Stimulated activated CD4-positive, alpha-beta T cell treated with anti-CD3 and anti-CD28 coated beads, Interleukin-12 subunit alpha, Interleukin-12 subunit beta, amount 100 ng/mL, for 48 hours (primary cell): ENCODE data around the gene GRIN3B.

ENCODE experiments used
- DNase-seq, 3 donors: peaks; one replicate each; pipeline ENCODE4 v3.0.0-alpha.2; 2020; ENCODE audit warnings: low read depth in 2 of 3, low spot score in 1 of 3

The GRIN3B gene

DNA sequence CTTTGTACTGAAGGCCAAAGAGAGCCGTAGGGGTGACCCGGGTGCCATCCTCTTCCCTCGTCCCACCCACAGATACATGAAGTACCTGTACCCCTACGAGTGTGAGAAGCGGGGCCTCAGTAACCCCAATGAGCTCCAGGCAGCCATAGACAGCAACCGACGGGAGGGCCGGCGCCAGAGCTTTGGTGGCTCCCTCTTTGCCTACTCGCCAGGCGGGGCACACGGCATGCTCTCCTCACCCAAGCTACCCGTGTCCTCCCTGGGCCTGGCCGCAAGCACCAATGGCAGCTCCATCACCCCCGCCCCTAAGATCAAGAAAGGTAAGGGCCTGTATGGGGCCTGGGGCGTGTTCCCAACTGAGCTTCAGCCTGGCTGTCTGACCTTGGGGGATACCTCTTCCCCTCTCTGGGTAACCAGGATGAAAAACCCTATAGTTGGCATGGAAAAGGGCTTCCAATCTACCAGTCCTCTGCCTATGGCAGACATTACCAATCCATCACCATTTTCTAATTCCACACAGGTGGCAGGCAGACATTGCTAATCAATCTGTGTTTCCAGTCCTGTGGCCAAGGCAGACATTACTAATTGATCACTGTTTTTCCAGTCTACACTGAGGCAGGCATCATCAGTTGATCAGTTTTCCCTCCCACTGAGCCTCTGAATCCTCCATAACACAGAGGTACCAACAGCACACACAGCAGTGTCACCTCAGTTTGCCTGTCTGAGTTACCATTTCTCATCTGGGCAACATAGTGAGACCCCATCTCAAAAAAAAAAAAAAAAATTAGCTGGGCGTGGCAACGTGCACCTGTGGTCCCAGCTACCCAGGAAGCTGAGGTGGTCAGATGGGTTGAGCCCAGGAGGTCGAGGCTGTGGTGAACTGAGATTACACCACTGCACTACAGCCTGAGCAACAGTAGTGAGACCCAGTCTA is 35.2 kb upstream of the GRIN3B start:
- DNase-seq, result no peak

GRCh38 chr19:966485-967088 is 33.6 kb upstream of the GRIN3B start:
- DNase-seq, result no peak

GRCh38 chr19:970695-971094 is 29.5 kb upstream of the GRIN3B start:
- no peak for DNase-seq

DNA sequence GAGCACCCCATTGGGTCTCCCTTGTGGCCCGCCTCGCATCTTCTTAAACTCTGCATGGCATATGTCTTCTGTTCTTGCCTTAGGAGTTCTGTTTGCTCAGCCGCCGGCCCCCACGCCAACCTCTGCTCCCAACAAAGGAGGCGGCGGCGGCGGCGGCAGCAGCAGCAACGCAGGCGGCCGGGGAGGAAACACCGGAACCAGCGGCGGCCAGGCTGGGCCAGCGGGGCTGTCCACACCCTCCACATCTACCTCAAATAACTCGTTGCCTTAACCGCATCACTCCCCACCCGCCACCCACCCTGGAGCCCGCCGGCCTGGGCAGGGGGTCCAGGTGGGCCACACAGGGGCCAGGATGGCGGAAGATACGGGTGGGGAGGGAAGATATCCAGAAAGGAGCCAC is 28.4 kb upstream of the GRIN3B start:
- no peak for DNase-seq

DNA sequence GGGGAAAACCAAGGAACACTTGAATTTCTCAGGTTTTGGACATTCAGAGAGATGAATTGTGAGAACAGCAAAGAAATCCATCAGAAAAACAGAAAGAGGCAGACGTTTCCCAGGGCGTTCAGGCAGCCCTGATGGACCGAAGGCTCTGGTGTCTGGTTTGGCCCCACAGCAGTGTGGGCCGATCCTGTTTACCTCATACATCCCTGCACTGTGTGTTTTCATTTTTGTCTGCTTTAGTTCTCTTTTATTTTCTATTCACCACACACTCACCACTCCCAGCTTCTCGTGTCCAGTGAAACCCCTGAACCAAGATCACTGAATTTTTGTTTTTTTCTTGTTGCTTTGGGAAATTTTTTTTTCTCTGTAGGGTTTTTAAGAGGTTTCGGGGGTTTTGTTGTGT is 27.9 kb upstream of the GRIN3B start:
- DNase-seq, result no peak

- DNase-seq, result no peak
Observed at GRCh38 chr19:973726-974563, 26.3 kb upstream of the GRIN3B start.

DNA sequence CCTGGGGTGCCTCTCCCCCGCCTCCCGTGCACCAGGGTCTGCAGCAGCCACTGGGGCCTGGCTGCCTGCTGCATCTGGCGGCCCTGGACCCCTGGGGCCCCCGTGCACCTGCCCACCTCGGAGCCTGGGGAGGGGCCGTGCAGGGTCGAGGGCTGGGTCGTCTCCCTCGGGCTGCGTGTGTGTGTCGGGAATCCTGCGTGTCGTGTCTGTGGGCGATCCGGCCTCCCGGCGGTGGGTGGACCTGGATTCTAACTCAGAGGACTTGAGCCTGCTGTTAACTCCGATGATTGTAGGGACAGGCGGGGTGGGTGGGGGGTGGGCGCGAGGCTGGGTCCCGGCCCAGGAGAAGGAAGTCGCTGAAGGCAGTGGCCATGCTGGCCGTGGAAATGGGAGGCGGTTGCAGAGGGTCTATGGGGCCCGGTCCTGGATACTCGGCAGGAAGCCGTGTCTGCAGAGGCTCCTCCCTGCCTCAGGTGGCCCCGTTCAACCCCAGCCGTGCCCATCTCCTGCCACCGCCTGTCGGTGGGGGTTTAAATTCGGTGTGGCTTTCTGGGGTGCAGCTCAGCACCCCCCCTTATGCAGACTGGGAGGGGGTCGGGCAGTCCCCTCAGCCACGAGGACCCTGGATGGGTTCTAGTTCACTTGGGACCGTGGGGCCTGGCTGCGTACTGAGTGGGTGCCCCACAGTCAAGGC is 25.5 kb upstream of the GRIN3B start:
- no peak for DNase-seq

- DNase-seq, result no peak
Observed at GRCh38 chr19:976476-976875, 23.7 kb upstream of the GRIN3B start.

DNA sequence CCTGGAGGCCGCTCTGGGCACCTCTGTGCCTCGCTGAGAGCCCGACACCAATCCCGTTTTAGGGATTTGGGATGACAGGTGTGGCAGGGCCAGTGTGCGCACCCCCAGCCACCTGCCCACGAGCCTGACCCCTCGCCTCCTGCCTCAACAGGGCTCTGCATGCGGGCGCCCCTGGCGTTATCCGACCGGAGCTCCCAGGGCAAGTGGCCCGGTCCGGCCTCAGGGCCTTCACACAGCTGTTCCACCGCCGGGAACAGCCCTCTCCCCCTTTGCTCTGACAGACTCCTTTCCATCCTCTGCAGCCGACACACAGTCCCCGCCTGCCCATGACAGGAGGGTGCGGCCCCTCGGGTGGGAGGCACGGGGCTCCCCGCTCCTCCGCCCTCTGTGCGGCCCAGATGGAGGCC is 23.2 kb upstream of the GRIN3B start:
- no peak for DNase-seq

DNA sequence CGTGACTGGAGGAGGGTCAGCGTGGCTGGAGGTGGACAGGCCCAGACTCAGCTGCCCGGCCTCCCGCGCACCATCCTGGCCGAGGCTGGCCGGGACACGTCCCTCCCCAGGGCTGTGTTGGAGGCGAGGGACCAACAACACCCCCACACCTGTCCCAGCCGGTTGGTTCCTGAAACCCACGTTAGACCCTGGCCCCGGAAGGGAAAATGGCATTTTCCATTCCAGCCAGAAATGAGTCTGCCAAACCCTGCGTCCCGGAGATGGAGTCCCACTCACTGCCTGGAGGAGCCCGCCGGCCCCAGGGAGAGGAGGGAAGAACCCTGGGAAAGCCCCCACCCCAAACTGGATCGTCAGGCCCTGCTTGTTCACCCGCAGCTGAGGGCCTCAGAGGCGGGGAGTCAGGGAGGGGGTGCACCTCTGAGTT is 20.9 kb upstream of the GRIN3B start:
- no peak for DNase-seq

DNA sequence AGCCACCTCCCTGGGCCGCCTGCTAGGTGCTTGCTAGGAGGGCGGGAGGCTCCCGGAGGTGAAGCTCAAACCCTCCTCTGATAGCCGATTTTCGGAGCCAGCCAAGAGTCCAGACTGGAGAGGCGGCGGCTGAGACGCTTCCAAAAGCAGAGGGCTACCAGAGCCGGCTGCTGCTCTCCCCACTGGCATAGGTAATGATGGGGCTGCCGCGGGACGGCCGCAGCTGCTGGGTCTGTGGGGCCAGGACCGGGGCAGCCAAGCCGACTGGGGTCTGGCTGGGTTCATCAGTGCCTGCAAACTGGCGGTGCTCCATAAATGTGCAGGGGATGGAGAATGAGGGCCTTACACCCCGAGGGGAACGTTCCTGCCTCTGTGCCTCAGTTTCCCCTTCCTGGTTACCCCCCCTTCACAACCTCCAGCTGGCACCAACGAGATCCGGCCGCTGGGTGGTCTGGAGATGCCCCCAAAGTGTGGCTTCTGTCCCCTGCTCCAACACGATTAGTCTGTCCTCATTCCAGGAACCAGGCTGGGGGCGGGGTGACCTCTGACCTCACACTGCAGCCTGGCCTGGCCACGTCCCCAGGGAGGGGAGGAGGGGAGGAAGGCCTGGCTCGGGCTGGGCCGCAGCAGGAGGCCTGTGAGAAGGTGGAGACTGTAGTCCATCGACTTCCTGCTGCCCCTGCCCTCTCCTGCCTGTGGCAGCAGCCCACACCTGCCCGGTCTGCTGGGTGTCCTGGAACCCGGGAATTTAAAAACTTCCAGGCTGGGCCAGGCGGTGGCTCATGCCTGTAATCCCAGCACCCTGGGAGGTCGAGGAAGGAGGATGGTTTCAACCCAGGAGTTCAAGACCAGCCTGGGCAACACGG is 19.9 kb upstream of the GRIN3B start:
- no peak for DNase-seq

DNA sequence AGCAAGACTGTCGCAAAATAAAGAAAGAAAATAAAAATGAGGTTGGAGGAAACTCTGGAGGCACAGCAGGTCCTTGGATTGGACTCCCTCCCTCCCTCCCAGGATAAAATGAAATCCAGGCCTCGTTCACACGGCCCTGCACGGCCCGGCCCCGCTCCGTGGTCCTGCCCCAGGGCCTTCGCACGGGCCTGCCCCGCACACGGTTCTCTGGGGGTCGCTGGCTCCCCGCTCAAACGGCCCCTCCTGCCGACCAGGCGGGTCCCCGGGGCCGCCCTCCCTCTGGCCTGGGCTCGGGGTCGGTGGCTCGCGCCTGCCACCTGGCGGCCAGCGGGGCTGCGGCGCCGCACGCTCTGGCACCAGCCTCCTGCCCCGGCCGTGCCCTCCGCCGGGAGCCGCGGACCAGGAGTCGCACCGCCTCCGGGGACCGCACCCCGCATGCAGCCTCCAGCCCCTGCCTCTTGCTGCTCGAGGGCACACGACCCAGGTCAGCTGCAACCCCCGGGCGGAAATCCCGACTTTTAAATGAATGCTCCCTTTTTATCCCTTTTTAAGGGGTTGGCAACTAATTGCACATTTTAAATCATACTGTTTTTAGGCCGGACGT is 17.6 kb upstream of the GRIN3B start:
- DNase-seq, result peak; percentile 45 to 73 (median 71)

- peak; percentile 83 to 89 (median 86) for DNase-seq
Observed at GRCh38 chr19:984165-984967, 15.9 kb upstream of the GRIN3B start, which contains the start of gene WDR18. WDR18 (plus strand) TSS chr19:984345; CDS start chr19:984354, 9 bp downstream.

DNA sequence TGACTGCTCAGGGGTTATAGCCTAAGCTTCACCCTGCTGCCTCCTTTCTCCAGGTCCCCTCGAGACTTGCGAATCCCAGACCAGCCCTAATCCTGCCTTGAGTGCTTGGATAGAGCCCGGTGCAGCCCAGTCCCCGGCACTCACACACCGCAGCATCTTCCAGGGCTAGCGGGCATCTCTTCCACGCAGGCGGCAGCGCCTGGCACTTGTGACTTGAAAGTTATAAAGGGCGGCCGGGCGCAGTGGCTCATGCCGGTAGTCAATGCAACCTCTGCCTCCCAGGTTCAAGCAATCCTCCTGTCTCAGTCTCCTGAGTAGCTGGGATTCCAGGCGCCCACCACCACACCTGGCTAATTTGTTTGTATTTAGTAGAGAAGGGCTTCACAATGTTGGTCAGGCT is 14.1 kb upstream of the GRIN3B start:
- no peak for DNase-seq

DNA sequence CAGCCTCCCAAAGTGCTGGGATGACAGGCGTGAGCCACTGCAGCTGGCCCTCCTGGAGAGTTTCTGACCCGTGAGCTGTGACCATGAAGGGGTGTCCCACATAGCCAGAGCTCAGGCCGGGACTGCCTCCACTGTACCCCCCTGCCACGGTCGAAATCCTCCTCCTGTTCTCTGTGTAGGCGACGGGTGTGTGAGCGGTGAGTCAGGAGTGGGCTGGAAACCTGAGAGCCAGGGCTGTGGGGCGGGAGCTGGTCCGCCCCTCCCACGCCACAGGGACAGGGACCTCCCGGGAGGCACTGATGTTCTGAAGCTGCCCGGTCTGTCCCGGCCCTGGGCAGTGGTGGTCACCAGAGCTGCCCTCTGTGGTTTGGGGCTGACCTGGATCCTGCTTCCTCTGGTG is 12.1 kb upstream of the GRIN3B start:
- DNase-seq, result no peak

- no peak for DNase-seq
Observed at GRCh38 chr19:988510-988909, 11.7 kb upstream of the GRIN3B start.

DNA sequence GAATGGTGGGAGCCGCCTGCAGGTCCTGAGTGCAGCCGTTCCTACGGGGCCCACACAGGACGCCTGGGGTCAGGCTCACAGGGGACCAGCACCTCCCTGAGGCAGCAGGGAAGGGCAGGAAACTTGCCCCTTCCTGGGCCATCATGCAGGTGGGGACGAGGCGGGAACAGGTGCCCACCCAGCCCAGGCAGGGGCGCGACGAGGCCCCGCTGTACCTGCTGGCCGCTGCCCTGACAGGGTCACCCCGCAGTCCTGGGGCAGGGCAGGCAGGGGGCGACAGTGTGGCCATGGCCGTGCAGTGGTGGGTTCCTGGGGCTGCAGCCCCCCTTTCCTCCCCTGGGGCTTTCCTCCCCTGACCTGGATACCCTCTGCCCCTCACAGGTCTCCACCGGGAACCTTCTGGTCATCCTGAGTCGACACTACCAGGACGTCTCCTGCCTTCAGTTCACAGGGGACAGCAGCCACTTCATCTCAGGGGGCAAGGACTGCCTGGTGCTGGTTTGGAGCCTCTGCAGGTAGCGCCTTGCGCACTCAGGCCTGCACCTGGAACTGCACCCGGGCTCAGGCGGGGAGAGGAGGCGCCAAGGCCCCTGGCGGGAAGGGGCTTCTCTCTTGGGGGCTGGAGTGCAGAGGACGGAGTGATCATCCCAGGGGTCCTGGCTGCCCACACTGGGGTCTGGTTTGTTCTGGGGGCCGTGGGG is 10.7 kb upstream of the GRIN3B start:
- no peak for DNase-seq

DNA sequence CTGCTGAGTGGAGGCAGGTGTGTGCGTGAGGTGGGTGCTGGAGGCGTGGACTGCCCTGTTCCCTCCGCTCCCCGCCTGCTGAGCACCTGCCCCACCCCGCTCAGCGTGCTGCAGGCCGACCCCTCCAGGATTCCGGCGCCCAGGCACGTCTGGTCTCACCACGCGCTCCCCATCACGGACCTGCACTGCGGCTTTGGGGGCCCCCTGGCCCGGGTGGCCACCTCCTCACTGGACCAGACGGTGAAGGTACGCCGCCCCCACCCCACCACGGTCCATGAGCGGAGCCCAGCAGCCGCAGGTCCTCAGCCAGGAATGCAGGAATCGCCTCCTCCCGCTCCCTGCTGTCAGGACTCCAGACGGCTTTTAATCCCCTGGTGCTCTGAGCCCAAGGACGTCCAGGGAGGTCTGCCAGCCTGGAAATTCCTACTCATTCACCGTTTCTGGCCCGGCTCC is 10.1 kb upstream of the GRIN3B start:
- DNase-seq, result no peak
